Activated gamma-delta T cell treated with anti-CD3 and anti-CD28 coated beads, Interleukin-2, amount 50 U/mL, for 16 hours (primary cell): Measurements from ENCODE around the gene CTSE.

Source experiments
- DNase-seq: peaks from one replicate; pipeline ENCODE4 v3.0.0-alpha.2; 2020; ENCODE audit warnings: low read depth

Gene CTSE

GRCh38 chr1:205991237-205991636, 32.5 kb downstream of the CTSE start:
- no peak for DNase-seq

GRCh38 chr1:205990226-205990625, 33.5 kb downstream of the CTSE start:
- no peak for DNase-seq

- DNase-seq: no peak
These were observed 33.9 kb downstream of the CTSE start for GRCh38 chr1:205989786-205990185.

- DNase-seq: no peak
These were observed 35.1 kb downstream of the CTSE start for GRCh38 chr1:205988585-205988995.

GRCh38 chr1:205986861-205987260, 36.8 kb downstream of the CTSE start:
- DNase-seq: no peak

GRCh38 chr1:205986292-205986691, 37.4 kb downstream of the CTSE start:
- no peak for DNase-seq

GRCh38 chr1:205985330-205986005, 38.2 kb downstream of the CTSE start:
- DNase-seq: no peak

GRCh38 chr1:205983925-205984725, 39.6 kb downstream of the CTSE start:
- no peak for DNase-seq

GRCh38 chr1:205981257-205981656, 42.4 kb downstream of the CTSE start:
- DNase-seq: no peak

- DNase-seq: no peak
These were observed 43.3 kb downstream of the CTSE start for GRCh38 chr1:205980237-205980870.

GRCh38 chr1:205979301-205979700, 44.4 kb downstream of the CTSE start:
- DNase-seq: no peak

- no peak for DNase-seq
These were observed 45.0 kb downstream of the CTSE start for GRCh38 chr1:205978676-205979075.

- DNase-seq: peak; percentile 59
These were observed 46.2 kb downstream of the CTSE start for GRCh38 chr1:205977402-205978014.

- no peak for DNase-seq
These were observed 46.8 kb downstream of the CTSE start for GRCh38 chr1:205976708-205977401.

- no peak for DNase-seq
These were observed 47.7 kb downstream of the CTSE start for GRCh38 chr1:205976036-205976435.

GRCh38 chr1:205975387-205975998, 48.2 kb downstream of the CTSE start:
- no peak for DNase-seq

GRCh38 chr1:205974712-205975111, 49.0 kb downstream of the CTSE start:
- DNase-seq: no peak

GRCh38 chr1:205973377-205974232, 50.1 kb downstream of the CTSE start:
- no peak for DNase-seq

GRCh38 chr1:205972491-205973168, 51.1 kb downstream of the CTSE start:
- no peak for DNase-seq

- DNase-seq: no peak
These were observed 51.6 kb downstream of the CTSE start for GRCh38 chr1:205972081-205972480.
